ENCODE data around the gene ZNF133. TPM values are rescaled to one million over a fixed set of nuclear protein-coding genes. Genes with fewer than 3 reads are reported as not detected.
A peak's percentile ranks its signal among the peaks of the same experiment; 100 is the strongest.

Gene ZNF133
- total and polyA plus RNA-seq, 2 of the 13 experiments (the other 11 are each of a cell fraction or from before 2014, with no cell fraction given) = 23.5 to 26.7 TPM

DNA sequence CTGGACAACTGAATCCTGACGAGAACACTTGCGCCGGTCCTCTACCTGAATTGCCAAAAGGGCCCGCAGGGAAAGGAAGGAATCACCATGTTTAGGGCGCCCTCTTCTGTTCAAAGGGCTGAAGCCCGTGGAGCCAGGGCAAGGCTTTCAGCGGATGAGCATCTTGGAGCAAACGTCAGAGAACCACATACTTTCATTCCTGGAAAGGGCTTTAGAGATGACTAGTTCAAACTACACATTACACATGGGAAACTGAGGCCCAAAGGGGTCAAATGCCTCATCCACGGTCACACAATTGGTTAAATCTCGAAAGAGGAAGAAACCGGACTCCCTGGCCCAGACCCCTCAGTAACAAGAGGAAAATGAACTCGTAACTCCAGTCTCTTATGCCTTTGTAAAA lies 11.5 kb upstream of the ZNF133 start (continued):
- TF ChIP-seq, protein P1, sequence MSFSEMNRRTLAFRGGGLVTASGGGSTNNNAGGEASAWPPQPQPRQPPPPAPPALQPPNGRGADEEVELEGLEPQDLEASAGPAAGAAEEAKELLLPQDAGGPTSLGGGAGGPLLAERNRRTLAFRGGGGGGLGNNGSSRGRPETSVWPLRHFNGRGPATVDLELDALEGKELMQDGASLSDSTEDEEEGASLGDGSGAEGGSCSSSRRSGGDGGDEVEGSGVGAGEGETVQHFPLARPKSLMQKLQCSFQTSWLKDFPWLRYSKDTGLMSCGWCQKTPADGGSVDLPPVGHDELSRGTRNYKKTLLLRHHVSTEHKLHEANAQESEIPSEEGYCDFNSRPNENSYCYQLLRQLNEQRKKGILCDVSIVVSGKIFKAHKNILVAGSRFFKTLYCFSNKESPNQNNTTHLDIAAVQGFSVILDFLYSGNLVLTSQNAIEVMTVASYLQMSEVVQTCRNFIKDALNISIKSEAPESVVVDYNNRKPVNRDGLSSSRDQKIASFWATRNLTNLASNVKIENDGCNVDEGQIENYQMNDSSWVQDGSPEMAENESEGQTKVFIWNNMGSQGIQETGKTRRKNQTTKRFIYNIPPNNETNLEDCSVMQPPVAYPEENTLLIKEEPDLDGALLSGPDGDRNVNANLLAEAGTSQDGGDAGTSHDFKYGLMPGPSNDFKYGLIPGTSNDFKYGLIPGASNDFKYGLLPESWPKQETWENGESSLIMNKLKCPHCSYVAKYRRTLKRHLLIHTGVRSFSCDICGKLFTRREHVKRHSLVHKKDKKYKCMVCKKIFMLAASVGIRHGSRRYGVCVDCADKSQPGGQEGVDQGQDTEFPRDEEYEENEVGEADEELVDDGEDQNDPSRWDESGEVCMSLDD (CRISPR knock-in tag; IDR thresholded peaks at IDR 0.05; ENCODE audit: borderline replicate concordance) = no peak
- no peak for TF ChIP-seq ZSCAN9 (CRISPR knock-in tag; IDR thresholded peaks at IDR 0.05; ENCODE audit: borderline replicate concordance)
- TF ChIP-seq ERF (CRISPR knock-in tag; IDR thresholded peaks at IDR 0.05) = peak; percentile 82
- TF ChIP-seq POLR2AphosphoS2 (IDR thresholded peaks at IDR 0.05; ENCODE audit: low read depth, low read length) = no peak
- no peak for TF ChIP-seq AHR (CRISPR knock-in tag; IDR thresholded peaks at IDR 0.05)
- no peak for TF ChIP-seq ZNF230 (CRISPR knock-in tag; IDR thresholded peaks at IDR 0.05)
- TF ChIP-seq GFI1 (CRISPR knock-in tag; IDR thresholded peaks at IDR 0.05; ENCODE audit: borderline replicate concordance) = no peak
- TF ChIP-seq KLF16 (CRISPR knock-in tag; IDR thresholded peaks at IDR 0.05) = 0 out of 4 replicates have a peak, but pooled peaks of 1 of the 2 experiments have one; percentile 59
- TF ChIP-seq, protein P2, sequence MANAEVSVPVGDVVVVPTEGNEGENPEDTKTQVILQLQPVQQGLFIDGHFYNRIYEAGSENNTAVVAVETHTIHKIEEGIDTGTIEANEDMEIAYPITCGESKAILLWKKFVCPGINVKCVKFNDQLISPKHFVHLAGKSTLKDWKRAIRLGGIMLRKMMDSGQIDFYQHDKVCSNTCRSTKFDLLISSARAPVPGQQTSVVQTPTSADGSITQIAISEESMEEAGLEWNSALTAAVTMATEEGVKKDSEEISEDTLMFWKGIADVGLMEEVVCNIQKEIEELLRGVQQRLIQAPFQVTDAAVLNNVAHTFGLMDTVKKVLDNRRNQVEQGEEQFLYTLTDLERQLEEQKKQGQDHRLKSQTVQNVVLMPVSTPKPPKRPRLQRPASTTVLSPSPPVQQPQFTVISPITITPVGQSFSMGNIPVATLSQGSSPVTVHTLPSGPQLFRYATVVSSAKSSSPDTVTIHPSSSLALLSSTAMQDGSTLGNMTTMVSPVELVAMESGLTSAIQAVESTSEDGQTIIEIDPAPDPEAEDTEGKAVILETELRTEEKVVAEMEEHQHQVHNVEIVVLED (CRISPR knock-in tag; IDR thresholded peaks at IDR 0.05; ENCODE audit: borderline replicate concordance) = 0 out of 2 replicates have a peak, but pooled peaks have one; percentile 36
- TF ChIP-seq, protein P3, sequence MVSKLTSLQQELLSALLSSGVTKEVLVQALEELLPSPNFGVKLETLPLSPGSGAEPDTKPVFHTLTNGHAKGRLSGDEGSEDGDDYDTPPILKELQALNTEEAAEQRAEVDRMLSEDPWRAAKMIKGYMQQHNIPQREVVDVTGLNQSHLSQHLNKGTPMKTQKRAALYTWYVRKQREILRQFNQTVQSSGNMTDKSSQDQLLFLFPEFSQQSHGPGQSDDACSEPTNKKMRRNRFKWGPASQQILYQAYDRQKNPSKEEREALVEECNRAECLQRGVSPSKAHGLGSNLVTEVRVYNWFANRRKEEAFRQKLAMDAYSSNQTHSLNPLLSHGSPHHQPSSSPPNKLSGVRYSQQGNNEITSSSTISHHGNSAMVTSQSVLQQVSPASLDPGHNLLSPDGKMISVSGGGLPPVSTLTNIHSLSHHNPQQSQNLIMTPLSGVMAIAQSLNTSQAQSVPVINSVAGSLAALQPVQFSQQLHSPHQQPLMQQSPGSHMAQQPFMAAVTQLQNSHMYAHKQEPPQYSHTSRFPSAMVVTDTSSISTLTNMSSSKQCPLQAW (CRISPR knock-in tag; IDR thresholded peaks at IDR 0.05) = no peak
- TF ChIP-seq, protein P4, sequence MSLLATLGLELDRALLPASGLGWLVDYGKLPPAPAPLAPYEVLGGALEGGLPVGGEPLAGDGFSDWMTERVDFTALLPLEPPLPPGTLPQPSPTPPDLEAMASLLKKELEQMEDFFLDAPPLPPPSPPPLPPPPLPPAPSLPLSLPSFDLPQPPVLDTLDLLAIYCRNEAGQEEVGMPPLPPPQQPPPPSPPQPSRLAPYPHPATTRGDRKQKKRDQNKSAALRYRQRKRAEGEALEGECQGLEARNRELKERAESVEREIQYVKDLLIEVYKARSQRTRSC (CRISPR knock-in tag; IDR thresholded peaks at IDR 0.05; ENCODE audit: low read depth) = no peak
- peak; percentile 67; the same call in 1 of the 2 replicates for TF ChIP-seq ZNF724P (CRISPR knock-in tag; IDR thresholded peaks at IDR 0.05; ENCODE audit: borderline replicate concordance)
- TF ChIP-seq SATB2 (CRISPR knock-in tag; IDR thresholded peaks at IDR 0.05) = no peak
- peak; percentile 47; the same call in 1 of the 2 replicates for TF ChIP-seq KMT2B (CRISPR knock-in tag; IDR thresholded peaks at IDR 0.05)
- no peak for TF ChIP-seq CENPX (CRISPR knock-in tag; IDR thresholded peaks at IDR 0.05)
- TF ChIP-seq, protein P5, sequence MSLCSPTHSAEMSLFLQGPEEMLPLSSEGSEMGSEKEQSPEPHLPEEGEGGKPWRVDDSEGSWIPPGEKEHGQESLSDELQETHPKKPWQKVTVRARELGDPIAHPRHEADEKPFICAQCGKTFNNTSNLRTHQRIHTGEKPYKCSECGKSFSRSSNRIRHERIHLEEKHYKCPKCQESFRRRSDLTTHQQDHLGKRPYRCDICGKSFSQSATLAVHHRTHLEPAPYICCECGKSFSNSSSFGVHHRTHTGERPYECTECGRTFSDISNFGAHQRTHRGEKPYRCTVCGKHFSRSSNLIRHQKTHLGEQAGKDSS (CRISPR knock-in tag; IDR thresholded peaks at IDR 0.05; ENCODE audit: borderline replicate concordance, low read depth) = no peak
- no peak for TF ChIP-seq IRF2 (CRISPR knock-in tag; IDR thresholded peaks at IDR 0.05)
- no peak for TF ChIP-seq ZNF367 (CRISPR knock-in tag; IDR thresholded peaks at IDR 0.05; ENCODE audit: borderline replicate concordance)
- TF ChIP-seq, protein P6, sequence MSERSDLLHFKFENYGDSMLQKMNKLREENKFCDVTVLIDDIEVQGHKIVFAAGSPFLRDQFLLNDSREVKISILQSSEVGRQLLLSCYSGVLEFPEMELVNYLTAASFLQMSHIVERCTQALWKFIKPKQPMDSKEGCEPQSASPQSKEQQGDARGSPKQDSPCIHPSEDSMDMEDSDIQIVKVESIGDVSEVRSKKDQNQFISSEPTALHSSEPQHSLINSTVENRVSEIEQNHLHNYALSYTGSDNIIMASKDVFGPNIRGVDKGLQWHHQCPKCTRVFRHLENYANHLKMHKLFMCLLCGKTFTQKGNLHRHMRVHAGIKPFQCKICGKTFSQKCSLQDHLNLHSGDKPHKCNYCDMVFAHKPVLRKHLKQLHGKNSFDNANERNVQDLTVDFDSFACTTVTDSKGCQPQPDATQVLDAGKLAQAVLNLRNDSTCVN (CRISPR knock-in tag; IDR thresholded peaks at IDR 0.05; ENCODE audit: borderline replicate concordance) = 0 out of 2 replicates have a peak, but pooled peaks have one; percentile 24
- TF ChIP-seq FOXO1 (CRISPR knock-in tag; IDR thresholded peaks at IDR 0.05) = 0 out of 2 replicates have a peak, but pooled peaks have one; percentile 43
- no peak for TF ChIP-seq ZNF720 (CRISPR knock-in tag; IDR thresholded peaks at IDR 0.05)
- no peak for TF ChIP-seq PLRG1 (conservative IDR thresholded peaks at IDR 0.05)
